Neutrophil (primary cell): Measurements from ENCODE around the gene UBE2J2.

Experiments used
- H3K27ac ChIP-seq: fragments of 200-600 bp; sonication (generic); 2 replicates; pipeline ENCODE4 v1.5.1; 2016; ENCODE audit warnings: mild to moderate bottlenecking, moderate library complexity
- H3K27me3 ChIP-seq: fragments of 200-600 bp; sonication (generic); 2 replicates; pipeline ENCODE4 v1.6.0; 2016; ENCODE audit warnings: mild to moderate bottlenecking
- H3K36me3 ChIP-seq: fragments of 200-600 bp; sonication (generic); 2 replicates; pipeline ENCODE4 v1.5.1; 2017
- H3K4me1 ChIP-seq, 2 experiments: fragments of 200-600 bp in 1 of 2; sonication (generic) in 1 of 2; 1 replicate in 1 of 2; 2 replicates in 1 of 2; pipeline versions ENCODE4 v1.5.1 to v1.6.1; 2013 to 2016; ENCODE audit warnings: low read depth in 1 of 2, low read length in 1 of 2, mild to moderate bottlenecking in 1 of 2, moderate library complexity in 1 of 2; ENCODE audit not compliant: control insufficient read depth in 1 of 2, insufficient read depth in 1 of 2
- H3K4me3 ChIP-seq, 2 experiments: fragments of 200-600 bp in 1 of 2; sonication (generic) in 1 of 2; 1 replicate in 1 of 2; 2 replicates in 1 of 2; pipeline ENCODE4 v1.5.1; 2013 to 2016; ENCODE audit warnings: low read depth in 1 of 2, low read length in 1 of 2, mild to moderate bottlenecking in 1 of 2, moderate library complexity in 1 of 2
- H3K9me3 ChIP-seq: fragments of 200-600 bp; sonication (generic); 2 replicates; pipeline ENCODE4 v1.5.1; 2016
- TF ChIP-seq, protein P1 (sequence below): fragments of 200-600 bp; sonication (generic); IDR thresholded peaks from 2 replicates; pipeline ENCODE4 v1.5.1; 2016; ENCODE audit warnings: antibody characterized with exemption

Gene UBE2J2

DNA sequence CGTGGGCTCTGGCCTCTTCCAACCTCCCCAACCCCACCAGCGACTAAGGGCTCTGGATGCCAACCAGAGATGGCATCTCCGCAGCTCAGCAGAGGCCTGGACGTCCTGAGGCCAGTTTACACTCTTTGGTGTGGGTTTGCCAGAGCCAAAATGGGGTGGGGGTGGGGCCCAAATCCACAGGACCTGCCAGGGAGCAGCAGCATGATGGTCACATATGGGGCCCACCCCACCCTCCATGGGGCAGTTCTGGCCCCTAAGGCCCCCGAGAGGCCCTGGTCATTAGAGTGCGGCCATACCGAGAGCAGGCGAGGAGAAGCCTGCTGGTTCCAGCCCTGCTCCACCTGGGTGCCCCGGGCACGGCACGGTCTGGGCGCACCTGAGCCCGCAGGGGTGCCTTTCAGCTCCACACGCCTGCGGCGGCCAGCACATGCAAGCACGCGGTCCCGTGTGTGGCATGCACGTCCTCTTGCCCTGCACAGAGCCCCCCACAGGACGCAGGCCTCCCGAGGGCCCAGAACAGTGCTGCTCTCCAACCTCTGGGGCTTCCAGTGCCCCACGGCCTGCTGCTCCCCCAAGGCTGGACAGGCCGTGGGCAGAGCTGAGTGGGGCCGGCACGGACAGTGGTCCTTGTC lies 31.9 kb downstream of the UBE2J2 start:
- H3K27me3 ChIP-seq: peaks cover 57% of the 10 kb centered on the region
- TF ChIP-seq, protein P1, sequence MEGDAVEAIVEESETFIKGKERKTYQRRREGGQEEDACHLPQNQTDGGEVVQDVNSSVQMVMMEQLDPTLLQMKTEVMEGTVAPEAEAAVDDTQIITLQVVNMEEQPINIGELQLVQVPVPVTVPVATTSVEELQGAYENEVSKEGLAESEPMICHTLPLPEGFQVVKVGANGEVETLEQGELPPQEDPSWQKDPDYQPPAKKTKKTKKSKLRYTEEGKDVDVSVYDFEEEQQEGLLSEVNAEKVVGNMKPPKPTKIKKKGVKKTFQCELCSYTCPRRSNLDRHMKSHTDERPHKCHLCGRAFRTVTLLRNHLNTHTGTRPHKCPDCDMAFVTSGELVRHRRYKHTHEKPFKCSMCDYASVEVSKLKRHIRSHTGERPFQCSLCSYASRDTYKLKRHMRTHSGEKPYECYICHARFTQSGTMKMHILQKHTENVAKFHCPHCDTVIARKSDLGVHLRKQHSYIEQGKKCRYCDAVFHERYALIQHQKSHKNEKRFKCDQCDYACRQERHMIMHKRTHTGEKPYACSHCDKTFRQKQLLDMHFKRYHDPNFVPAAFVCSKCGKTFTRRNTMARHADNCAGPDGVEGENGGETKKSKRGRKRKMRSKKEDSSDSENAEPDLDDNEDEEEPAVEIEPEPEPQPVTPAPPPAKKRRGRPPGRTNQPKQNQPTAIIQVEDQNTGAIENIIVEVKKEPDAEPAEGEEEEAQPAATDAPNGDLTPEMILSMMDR: no peak
- no peaks in the 10 kb centered on the region for H3K4me1 ChIP-seq

DNA sequence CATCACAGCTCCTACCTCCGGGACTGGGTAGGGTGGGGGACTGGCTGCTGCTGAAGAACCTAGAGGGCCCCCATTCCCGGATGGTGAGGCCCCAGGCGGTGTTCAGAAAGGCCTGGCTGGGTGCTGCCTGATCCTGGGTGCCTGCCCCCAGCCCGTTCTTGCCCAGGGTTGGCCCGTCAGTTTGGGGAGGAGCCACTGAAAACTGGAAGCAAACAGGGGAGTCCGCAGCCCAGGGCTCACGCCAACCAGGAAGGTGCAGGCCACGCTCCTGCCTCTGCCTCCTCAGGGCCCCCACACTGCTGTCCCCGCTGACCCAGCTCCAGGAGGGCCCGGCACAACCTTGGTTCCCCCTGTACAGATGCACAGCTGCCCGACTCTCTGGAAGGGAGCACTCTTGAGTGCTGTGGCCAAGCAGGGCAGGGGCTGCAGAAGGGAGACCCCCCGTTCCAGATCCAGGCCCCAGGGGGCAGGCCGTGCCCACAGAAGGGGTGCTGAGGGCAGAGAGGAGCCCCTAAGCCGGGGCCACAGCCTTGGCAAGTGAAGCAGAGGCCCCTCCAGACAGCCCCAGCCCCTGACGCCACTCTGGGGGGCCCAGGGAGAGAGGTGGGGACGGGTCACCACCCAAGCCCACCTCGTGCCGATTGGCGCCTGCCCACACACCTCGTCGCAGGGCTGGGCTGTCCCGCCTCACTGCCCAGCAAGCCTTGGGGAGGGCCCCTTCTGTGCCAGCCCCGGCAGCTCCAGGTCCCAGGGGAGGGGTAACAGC lies 32.6 kb downstream of the UBE2J2 start:
- Histone ChIP-seq H3K4me3 (no peak overlapping the region), H3K27me3 (peaks cover 50% of the 10 kb centered on the region), H3K36me3 (no peaks in the 10 kb centered on the region), H3K27ac (no peak overlapping the region), H3K4me1 (no peaks in the 10 kb centered on the region), H3K9me3 (no peaks in the 10 kb centered on the region)
- TF ChIP-seq, protein P1: no peak

More for the DNA sequence above, 31.9 kb downstream of the UBE2J2 start:
- no peak overlapping the region for H3K4me3 ChIP-seq
- no peak overlapping the region for H3K27ac ChIP-seq
- no peaks in the 10 kb centered on the region for H3K36me3 ChIP-seq
- H3K9me3 ChIP-seq: no peaks in the 10 kb centered on the region

DNA sequence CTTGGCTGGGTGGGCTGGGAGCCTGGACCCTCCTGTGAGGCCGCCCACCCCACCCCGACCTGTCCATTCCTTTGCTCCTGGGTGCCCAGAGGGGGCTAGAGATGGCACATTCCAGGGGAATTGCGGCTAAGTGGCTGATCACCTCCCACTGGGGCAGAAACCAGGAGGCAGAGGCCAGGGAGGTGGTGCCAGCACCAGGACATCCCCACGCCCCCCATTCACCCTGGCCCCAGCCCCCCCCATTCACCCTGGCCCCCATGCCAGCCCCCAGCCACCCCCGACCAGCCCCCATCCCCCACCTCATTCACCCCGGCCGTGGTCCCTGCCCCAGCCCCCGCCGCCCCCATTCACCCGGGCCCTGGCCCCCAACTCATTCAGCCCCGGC lies 33.3 kb downstream of the UBE2J2 start:
- Histone ChIP-seq H3K36me3 (no peaks in the 10 kb centered on the region), H3K27me3 (peaks cover 44% of the 10 kb centered on the region), H3K9me3 (no peaks in the 10 kb centered on the region), H3K27ac (no peak overlapping the region), H3K4me1 (no peaks in the 10 kb centered on the region), H3K4me3 (no peak overlapping the region)
- TF ChIP-seq, protein P1: no peak

DNA sequence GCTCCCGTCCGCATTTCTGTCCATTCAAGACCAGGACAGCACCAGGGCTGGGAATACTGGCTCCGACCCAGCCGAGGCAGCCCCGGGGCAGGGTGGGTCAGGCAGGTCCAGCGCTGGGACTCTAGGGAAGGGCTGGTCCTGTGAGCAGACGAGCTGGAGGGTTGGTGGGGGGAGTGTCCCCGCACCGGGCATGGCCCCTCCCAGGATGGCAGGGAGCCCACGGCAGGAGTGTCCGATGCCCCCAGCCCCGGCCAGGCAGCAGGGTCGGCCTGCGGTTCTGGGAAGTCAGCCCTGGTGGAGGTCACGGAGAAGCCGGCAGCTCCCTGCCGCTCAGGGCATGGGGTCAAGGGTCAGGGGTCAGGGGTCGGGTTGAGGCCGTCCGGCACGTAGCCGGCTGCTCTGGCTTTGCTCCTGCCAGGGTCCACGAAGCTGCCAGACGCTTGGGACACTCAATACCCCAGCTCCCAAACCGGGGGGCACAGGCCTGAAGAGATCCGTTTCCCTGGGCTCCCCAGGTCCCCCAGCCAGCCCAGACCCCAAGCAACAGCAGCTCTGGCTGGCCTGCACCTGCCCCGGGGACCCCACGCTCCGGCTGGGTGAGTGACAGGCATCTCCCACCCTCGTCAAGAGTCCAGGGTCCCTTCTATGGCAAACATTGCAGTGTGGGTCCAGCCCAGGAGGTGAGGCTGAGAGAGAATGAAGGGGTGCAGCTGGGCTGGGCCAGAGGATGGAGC lies 33.9 kb downstream of the UBE2J2 start:
- no peak overlapping the region for H3K4me3 ChIP-seq
- H3K9me3 ChIP-seq: no peaks in the 10 kb centered on the region
- TF ChIP-seq, protein P1: no peak
- no peaks in the 10 kb centered on the region for H3K36me3 ChIP-seq
- H3K27me3 ChIP-seq: peaks cover 41% of the 10 kb centered on the region
- no peaks in the 10 kb centered on the region for H3K4me1 ChIP-seq
- H3K27ac ChIP-seq: no peak overlapping the region

DNA sequence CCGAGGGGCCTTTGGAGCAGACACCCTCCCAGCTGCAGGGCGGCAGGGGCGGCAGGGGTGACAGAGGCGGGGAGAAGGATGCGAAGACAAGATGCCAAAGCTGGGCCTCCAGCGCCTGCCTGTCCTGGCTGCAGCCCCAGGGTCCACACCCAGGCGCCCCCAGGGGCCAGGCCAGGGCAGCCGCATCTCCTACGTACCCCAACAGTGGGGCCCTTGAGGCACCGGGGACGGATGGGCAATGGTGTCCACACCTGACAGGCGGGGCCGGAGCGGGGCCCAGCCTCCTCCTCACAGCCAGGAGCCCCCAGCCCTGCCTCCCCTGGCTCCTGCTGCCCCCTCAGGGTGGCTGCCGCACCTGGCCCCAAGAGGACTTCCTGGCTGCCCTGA lies 34.4 kb downstream of the UBE2J2 start:
- Histone ChIP-seq H3K27ac (no peak overlapping the region), H3K4me1 (no peaks in the 10 kb centered on the region), H3K36me3 (no peaks in the 10 kb centered on the region), H3K27me3 (peaks cover 41% of the 10 kb centered on the region), H3K9me3 (no peaks in the 10 kb centered on the region), H3K4me3 (no peak overlapping the region)
- TF ChIP-seq, protein P1: no peak
